Metanephros (tissue), 1 donor: ENCODE results near the gene SLC22A2. TPM values are rescaled to one million over a fixed set of nuclear protein-coding genes. Genes with fewer than 3 reads are reported as not detected.

Source experiments
- total RNA-seq: library from RNA; depleted of rRNA; stranded (reverse); fragments of >200 nt; gene quantifications from one replicate; pipeline ENCODE4 v1.2.3, GENCODE V29; 2014

The SLC22A2 gene
- 8.6 TPM for total RNA-seq

DNA sequence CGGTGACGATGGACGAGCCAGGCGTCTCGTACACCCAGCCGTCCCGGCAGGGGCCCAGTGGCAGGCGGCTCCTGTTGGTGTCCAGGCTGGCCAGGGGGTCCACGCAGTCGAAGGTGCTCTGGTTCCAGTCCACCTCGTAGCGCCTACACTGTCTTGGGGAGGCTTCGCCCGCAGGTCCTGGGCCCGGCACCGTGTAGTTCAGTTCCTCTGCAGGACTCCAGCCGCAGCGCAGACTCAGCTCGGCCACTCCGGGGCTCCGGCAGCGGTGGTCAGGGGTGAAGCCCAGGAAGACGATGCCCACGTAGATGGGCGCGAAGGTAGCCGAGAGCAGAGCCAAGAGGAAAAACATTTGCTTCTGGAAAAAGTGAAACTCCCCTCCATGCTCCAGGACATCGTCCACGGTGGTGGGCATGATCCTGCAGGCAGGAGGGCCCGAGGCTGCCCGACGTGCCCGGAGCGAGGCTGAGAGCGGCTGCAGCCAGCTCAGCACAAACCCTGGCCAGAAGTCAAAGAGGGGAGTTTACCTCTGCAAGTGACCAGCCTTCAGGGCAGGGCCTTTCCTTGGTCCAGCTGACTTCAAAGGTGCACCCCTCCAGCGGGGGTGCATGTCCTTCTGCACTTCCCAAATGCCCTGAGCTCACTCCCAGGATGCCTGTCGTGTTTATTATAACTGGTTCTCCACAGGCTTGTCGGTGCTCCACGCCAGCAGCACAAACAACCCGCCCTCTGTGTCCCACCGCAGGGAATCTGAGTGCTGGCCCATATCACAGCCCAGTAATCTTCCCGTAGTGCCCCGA is at the start of gene SLC22A2:
Gene SLC22A2, minus strand, starts transcription at position 476 of the 797 bp plus-strand sequence. Its CDS starts 64 bp downstream, at position 412.

Other genes starting within 250 kb of the SLC22A2 start
- gene SLC22A1, start 137.0 kb downstream of the SLC22A2 start, total RNA-seq = 1.3 TPM
- 7.6 TPM for gene SLC22A3, start 89.6 kb upstream of the SLC22A2 start, total RNA-seq